ENCODE results near the gene MYH9.

DNA sequence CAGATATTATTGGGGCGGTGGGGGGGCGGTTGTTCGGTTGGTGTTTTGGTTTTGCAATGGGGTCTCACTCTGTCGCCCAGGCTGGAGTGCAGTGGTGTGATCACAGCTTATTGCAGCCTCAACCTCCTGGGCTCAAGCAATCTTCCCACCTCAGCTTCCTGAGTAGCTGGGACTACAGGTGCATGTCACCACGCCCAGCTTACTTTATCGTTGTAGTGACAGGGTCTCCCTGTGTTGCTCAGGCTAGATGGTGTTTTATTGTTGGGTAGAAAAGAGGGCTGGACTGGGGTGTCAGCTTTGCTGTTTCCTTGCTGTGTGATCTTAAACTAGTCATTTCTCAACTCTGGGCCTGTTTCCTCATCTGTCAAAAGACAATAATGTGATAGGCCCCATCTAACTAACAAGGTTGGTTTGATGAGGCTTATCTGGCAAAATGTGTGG lies 17.5 kb upstream of the MYH9 start:
- TF ChIP-seq EZH2 (IDR thresholded peaks at IDR 0.05; ENCODE audit: borderline replicate concordance, insufficient read depth, low read depth, low read length, poor library complexity, severe bottlenecking), result no peak
- TF ChIP-seq, protein P1, sequence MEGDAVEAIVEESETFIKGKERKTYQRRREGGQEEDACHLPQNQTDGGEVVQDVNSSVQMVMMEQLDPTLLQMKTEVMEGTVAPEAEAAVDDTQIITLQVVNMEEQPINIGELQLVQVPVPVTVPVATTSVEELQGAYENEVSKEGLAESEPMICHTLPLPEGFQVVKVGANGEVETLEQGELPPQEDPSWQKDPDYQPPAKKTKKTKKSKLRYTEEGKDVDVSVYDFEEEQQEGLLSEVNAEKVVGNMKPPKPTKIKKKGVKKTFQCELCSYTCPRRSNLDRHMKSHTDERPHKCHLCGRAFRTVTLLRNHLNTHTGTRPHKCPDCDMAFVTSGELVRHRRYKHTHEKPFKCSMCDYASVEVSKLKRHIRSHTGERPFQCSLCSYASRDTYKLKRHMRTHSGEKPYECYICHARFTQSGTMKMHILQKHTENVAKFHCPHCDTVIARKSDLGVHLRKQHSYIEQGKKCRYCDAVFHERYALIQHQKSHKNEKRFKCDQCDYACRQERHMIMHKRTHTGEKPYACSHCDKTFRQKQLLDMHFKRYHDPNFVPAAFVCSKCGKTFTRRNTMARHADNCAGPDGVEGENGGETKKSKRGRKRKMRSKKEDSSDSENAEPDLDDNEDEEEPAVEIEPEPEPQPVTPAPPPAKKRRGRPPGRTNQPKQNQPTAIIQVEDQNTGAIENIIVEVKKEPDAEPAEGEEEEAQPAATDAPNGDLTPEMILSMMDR (IDR thresholded peaks at IDR 0.05), result no peak
